Measurements from ENCODE around the gene RNF207.
"Not testable (repeated sequence)": the region's sequence is repeated elsewhere in the genome, so short reads cannot be mapped to it uniquely, and the experiment has no call there.

Gene RNF207

DNA sequence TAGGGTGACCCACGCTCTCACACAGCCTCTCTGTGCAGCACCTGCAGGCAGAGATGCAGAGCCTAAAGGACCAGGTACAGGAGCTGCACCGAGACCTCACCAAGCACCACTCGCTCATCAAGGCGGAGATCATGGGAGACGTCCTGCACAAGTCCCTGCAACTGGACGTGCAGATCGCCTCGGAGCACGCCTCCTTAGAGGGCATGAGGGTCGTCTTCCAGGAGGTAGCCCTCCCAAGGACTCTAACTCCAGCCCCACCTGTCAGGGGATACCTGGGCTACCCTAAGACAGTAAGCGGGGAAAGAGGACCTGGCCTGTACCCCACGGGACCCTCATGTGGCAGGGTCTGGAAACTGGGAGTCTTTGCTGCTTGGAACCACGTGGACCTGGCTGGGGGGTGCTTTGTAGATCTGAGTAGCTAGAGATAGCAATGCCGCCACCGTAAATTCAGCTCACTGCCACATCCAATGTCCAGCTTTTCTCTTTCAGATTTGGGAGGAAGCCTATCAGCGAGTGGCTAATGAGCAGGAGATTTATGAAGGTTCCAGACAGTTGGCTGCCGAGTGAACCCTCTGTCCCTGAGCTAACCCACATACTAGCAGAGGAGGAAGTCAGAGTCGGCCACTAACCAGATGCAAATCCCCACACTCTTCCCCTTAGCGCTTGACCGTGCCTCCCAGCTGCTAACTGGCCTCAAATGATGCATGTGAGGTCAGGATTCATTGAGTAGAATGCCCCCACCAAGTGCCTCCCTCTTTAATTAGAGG is 6.5 kb downstream of the RNF207 start:
- no peak overlapping the region for H2BK120ac ChIP-seq (ENCODE audit: low read depth, low read length)
- H2BK15ac ChIP-seq (ENCODE audit: low read length): no peak overlapping the region
- no peak for DNase-seq (ENCODE audit: low spot score)
- peak overlapping the region; percentile 12 for H3K9ac ChIP-seq (ENCODE audit: low read depth, low read length, poor library complexity)
- H3K27me3 ChIP-seq (ENCODE audit: control insufficient read depth in 3 of 3, insufficient read depth in 3 of 3, low read depth in 1 of 3, low read length in 3 of 3): peaks cover 9 to 21% (median 11%) of the 10 kb centered on the region in 3 experiments
- H3K4me2 ChIP-seq (ENCODE audit: insufficient read depth, low read length, poor library complexity, severe bottlenecking): no peak overlapping the region
- H3K27ac ChIP-seq (replicated peaks; ENCODE audit: low read length): no peak overlapping the region
- H3K4me3 ChIP-seq (ENCODE audit: low read length in 2 of 2): no peak overlapping the region
- H4K91ac ChIP-seq (ENCODE audit: low read depth, low read length, poor library complexity): no peak overlapping the region
- H3K36me3 ChIP-seq (replicated peaks in 1 of 2; ENCODE audit: control insufficient read depth in 2 of 2, insufficient read depth in 2 of 2, low read length in 2 of 2): no peaks in the 10 kb centered on the region
- H2BK5ac ChIP-seq (ENCODE audit: low read length): peak overlapping the region; percentile 43
- no peak overlapping the region for H2BK12ac ChIP-seq (ENCODE audit: low read length)
- no peak overlapping the region for H2AFZ ChIP-seq (ENCODE audit: low read length)
- no peak overlapping the region for H3K18ac ChIP-seq (ENCODE audit: low read length)
- H4K8ac ChIP-seq (ENCODE audit: low read depth, low read length): no peak overlapping the region
- no CpG with 5 or more reads among the region's 20 CpGs for WGBS, 2 donors (ENCODE audit: extremely low coverage in 2 of 2, insufficient read length in 2 of 2, insufficient replicate concordance in 1 of 2)
- peaks cover 1% of the 10 kb centered on the region for H3K79me1 ChIP-seq (ENCODE audit: low read depth, low read length)
- peaks cover 0 to 2% of the 10 kb centered on the region in 2 donors for H3K9me3 ChIP-seq (replicated peaks in 1 of 2; ENCODE audit: control insufficient read depth in 2 of 2, insufficient read depth in 1 of 2, low read depth in 1 of 2, low read length in 2 of 2)
- H3K4ac ChIP-seq (ENCODE audit: low read length): no peak overlapping the region
- H3K4me1 ChIP-seq (ENCODE audit: control insufficient read depth in 2 of 2, insufficient read depth in 1 of 2, low read depth in 1 of 2, low read length in 2 of 2): peaks cover 6 to 10% of the 10 kb centered on the region in 2 donors
- H3K14ac ChIP-seq (ENCODE audit: low read length): no peak overlapping the region
- H2AK5ac ChIP-seq (ENCODE audit: low read depth, low read length): peak overlapping the region; percentile 76
- H3K23ac ChIP-seq (ENCODE audit: low read depth, low read length, poor library complexity): peak overlapping the region; percentile 44

DNA sequence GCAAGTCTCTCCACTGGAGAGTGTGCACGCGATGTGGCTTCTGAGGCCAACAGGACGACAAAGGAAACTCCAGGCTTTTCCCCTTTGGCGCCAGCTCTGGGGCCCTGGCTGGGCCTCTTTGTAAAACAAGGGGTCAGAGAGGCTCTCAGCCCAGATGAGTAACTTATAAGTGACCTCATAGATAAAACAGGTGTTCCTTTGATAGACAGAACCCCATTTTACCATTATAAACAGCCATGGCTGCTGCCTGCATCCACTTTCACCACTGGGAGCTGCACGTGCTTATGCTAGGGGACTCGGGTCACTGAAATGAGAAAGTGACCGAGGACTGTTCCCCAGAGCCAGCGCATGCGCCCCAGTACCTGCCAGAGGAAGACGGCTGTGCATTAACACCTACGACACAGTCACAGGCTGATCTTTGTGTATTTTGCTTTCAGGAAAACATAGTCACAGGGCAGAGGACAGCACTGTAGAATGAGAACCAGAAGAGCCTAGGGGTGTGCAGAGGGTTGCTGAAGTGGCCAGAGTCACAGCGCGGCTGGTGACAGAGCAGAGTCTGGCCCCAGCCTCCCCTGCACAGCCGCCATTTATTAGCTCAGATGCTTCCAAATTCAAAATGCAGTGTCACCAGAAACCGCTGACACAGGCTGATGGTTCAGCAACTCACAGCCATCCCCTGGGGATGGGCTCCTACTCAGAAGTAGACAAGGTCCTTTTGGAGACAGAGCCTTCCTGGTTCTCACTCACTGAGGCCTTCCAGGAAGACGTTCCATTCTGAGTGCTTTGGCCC is 12.7 kb downstream of the RNF207 start:
- Histone ChIP-seq H3K4me1 (ENCODE audit: control insufficient read depth in 2 of 2, insufficient read depth in 1 of 2, low read depth in 1 of 2, low read length in 2 of 2) (peaks cover 0 to 3% of the 10 kb centered on the region in 2 donors), H3K27ac (replicated peaks; ENCODE audit: low read length) (no peak overlapping the region), H3K36me3 (replicated peaks in 1 of 2; ENCODE audit: control insufficient read depth in 2 of 2, insufficient read depth in 2 of 2, low read length in 2 of 2) (peaks cover 10 to 34% of the 10 kb centered on the region in 2 donors), H3K9ac (ENCODE audit: low read depth, low read length, poor library complexity) (peak overlapping the region; percentile 34), H3K79me1 (ENCODE audit: low read depth, low read length) (no peaks in the 10 kb centered on the region), H3K14ac (ENCODE audit: low read length) (peak overlapping the region; percentile 78), H3K23ac (ENCODE audit: low read depth, low read length, poor library complexity) (peak overlapping the region; percentile 34), H2BK120ac (ENCODE audit: low read depth, low read length) (peak overlapping the region; percentile 16), H2BK15ac (ENCODE audit: low read length) (no peak overlapping the region), H3K4me2 (ENCODE audit: insufficient read depth, low read length, poor library complexity, severe bottlenecking) (no peak overlapping the region), H4K8ac (ENCODE audit: low read depth, low read length) (peak overlapping the region; percentile 87), H3K4ac (ENCODE audit: low read length) (no peak overlapping the region), H2BK12ac (ENCODE audit: low read length) (no peak overlapping the region), H2BK5ac (ENCODE audit: low read length) (no peak overlapping the region), H3K27me3 (ENCODE audit: control insufficient read depth in 3 of 3, insufficient read depth in 3 of 3, low read depth in 1 of 3, low read length in 3 of 3) (no peaks in the 10 kb centered on the region), H2AK5ac (ENCODE audit: low read depth, low read length) (no peak overlapping the region), H3K9me3 (replicated peaks in 1 of 2; ENCODE audit: control insufficient read depth in 2 of 2, insufficient read depth in 1 of 2, low read depth in 1 of 2, low read length in 2 of 2) (no peaks in the 10 kb centered on the region), H3K4me3 (ENCODE audit: low read length in 2 of 2) (no peak overlapping the region), H3K18ac (ENCODE audit: low read length) (peak overlapping the region; percentile 68), H2AFZ (ENCODE audit: low read length) (no peak overlapping the region), H4K91ac (ENCODE audit: low read depth, low read length, poor library complexity) (no peak overlapping the region)
- no CpG with 5 or more reads among the region's 16 CpGs for WGBS, 2 donors (ENCODE audit: extremely low coverage in 2 of 2, insufficient read length in 2 of 2, insufficient replicate concordance in 1 of 2)
- no peak for DNase-seq (ENCODE audit: low spot score)

DNA sequence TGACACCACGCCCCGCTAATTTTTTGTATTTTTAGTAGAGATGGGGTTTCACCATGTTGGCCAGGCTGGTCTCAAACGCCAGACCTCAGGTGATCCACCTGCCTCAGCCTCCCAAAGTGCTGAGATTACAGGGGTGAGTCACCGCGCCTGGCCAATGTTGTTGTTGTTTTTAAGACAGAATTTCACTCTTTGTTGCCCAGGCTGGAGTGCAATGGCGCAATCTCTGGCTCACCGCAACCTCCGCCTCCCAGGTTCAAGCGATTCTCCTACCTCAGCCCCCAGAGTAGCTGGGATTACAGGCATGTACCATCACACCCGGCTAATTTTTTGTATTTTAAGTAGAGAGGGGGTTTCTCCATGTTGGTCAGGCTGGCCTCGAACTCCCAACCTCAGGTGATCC is 13.7 kb downstream of the RNF207 start:
- not testable (repeated sequence) for H3K4ac ChIP-seq (ENCODE audit: low read length); H3K14ac ChIP-seq (ENCODE audit: low read length); H2AK5ac ChIP-seq (ENCODE audit: low read depth, low read length); H3K9me3 ChIP-seq (replicated peaks in 1 of 2; ENCODE audit: control insufficient read depth in 2 of 2, insufficient read depth in 1 of 2, low read depth in 1 of 2, low read length in 2 of 2); H3K4me2 ChIP-seq (ENCODE audit: insufficient read depth, low read length, poor library complexity, severe bottlenecking); H4K8ac ChIP-seq (ENCODE audit: low read depth, low read length); H3K79me1 ChIP-seq (ENCODE audit: low read depth, low read length); H2BK15ac ChIP-seq (ENCODE audit: low read length); H3K4me1 ChIP-seq (ENCODE audit: control insufficient read depth in 2 of 2, insufficient read depth in 1 of 2, low read depth in 1 of 2, low read length in 2 of 2); H3K18ac ChIP-seq (ENCODE audit: low read length); H2AFZ ChIP-seq (ENCODE audit: low read length); H2BK5ac ChIP-seq (ENCODE audit: low read length); DNase-seq (ENCODE audit: low spot score); H3K27ac ChIP-seq (replicated peaks; ENCODE audit: low read length); H4K91ac ChIP-seq (ENCODE audit: low read depth, low read length, poor library complexity); H3K27me3 ChIP-seq (ENCODE audit: control insufficient read depth in 3 of 3, insufficient read depth in 3 of 3, low read depth in 1 of 3, low read length in 3 of 3); H3K23ac ChIP-seq (ENCODE audit: low read depth, low read length, poor library complexity); H2BK12ac ChIP-seq (ENCODE audit: low read length); H2BK120ac ChIP-seq (ENCODE audit: low read depth, low read length); H3K4me3 ChIP-seq (ENCODE audit: low read length in 2 of 2); H3K9ac ChIP-seq (ENCODE audit: low read depth, low read length, poor library complexity)
- H3K36me3 ChIP-seq (replicated peaks in 1 of 2; ENCODE audit: control insufficient read depth in 2 of 2, insufficient read depth in 2 of 2, low read length in 2 of 2): peaks cover 18 to 45% of the 10 kb centered on the region in 2 donors
- WGBS, 2 donors (ENCODE audit: extremely low coverage in 2 of 2, insufficient read length in 2 of 2, insufficient replicate concordance in 1 of 2): no CpG with 5 or more reads among the region's 11 CpGs

DNA sequence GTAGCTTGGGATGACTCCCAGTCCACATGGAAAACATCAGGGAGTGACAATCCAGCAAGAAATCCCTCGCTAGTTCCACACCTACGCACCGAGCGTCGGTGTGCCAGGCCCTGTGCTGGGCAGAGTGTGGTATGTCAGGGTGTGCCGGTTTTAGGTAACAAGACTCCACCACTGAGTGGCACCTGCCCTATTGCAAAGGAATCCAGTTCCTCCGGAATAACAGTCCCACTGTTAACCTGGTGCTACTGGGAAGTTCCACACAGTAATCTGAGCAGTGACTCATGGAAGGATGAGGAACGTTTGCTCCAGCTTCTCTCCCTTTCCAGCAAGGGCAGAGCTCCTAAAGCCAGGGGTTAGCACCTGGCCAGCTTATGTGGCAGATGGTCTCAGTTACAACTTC is 14.3 kb downstream of the RNF207 start:
- peak overlapping the region; percentile 2 for H3K9ac ChIP-seq (ENCODE audit: low read depth, low read length, poor library complexity)
- no peak overlapping the region for H3K27ac ChIP-seq (replicated peaks; ENCODE audit: low read length)
- DNase-seq (ENCODE audit: low spot score): no peak
- no peak overlapping the region for H3K14ac ChIP-seq (ENCODE audit: low read length)
- WGBS, 2 donors (ENCODE audit: extremely low coverage in 2 of 2, insufficient read length in 2 of 2, insufficient replicate concordance in 1 of 2): no CpG with 5 or more reads among the region's 8 CpGs
- H4K8ac ChIP-seq (ENCODE audit: low read depth, low read length): no peak overlapping the region
- no peak overlapping the region for H3K4me3 ChIP-seq (ENCODE audit: low read length in 2 of 2)
- no peak overlapping the region for H4K91ac ChIP-seq (ENCODE audit: low read depth, low read length, poor library complexity)
- no peak overlapping the region for H3K4ac ChIP-seq (ENCODE audit: low read length)
- no peak overlapping the region for H2AK5ac ChIP-seq (ENCODE audit: low read depth, low read length)
- no peaks in the 10 kb centered on the region for H3K27me3 ChIP-seq (ENCODE audit: control insufficient read depth in 3 of 3, insufficient read depth in 3 of 3, low read depth in 1 of 3, low read length in 3 of 3)
- no peak overlapping the region for H2BK15ac ChIP-seq (ENCODE audit: low read length)
- no peak overlapping the region for H2BK120ac ChIP-seq (ENCODE audit: low read depth, low read length)
- H2BK12ac ChIP-seq (ENCODE audit: low read length): no peak overlapping the region
- H2BK5ac ChIP-seq (ENCODE audit: low read length): no peak overlapping the region
- H2AFZ ChIP-seq (ENCODE audit: low read length): no peak overlapping the region
- H3K18ac ChIP-seq (ENCODE audit: low read length): no peak overlapping the region
- no peaks in the 10 kb centered on the region for H3K9me3 ChIP-seq (replicated peaks in 1 of 2; ENCODE audit: control insufficient read depth in 2 of 2, insufficient read depth in 1 of 2, low read depth in 1 of 2, low read length in 2 of 2)
- H3K79me1 ChIP-seq (ENCODE audit: low read depth, low read length): no peaks in the 10 kb centered on the region
- H3K4me1 ChIP-seq (ENCODE audit: control insufficient read depth in 2 of 2, insufficient read depth in 1 of 2, low read depth in 1 of 2, low read length in 2 of 2): peaks cover 0 to 3% of the 10 kb centered on the region in 2 donors
- no peak overlapping the region for H3K23ac ChIP-seq (ENCODE audit: low read depth, low read length, poor library complexity)
- H3K36me3 ChIP-seq (replicated peaks in 1 of 2; ENCODE audit: control insufficient read depth in 2 of 2, insufficient read depth in 2 of 2, low read length in 2 of 2): peaks cover 21 to 51% of the 10 kb centered on the region in 2 donors
- H3K4me2 ChIP-seq (ENCODE audit: insufficient read depth, low read length, poor library complexity, severe bottlenecking): no peak overlapping the region

Data from neuronal stem cell (in vitro differentiated cells).